Keratinocyte (primary cell): ENCODE results near the gene HIRA.

Experiments used
- EZH2 ChIP-seq: IDR thresholded peaks from one replicate; pipeline ENCODE4 v1.6.1; 2012; ENCODE audit warnings: inconsistent platforms, mild to moderate bottlenecking, low read length, moderate library complexity
- TF ChIP-seq, protein P1 (sequence below), 3 experiments: IDR thresholded peaks in 1 of 3; conservative IDR thresholded peaks in 1 of 3; optimal IDR thresholded peaks in 1 of 3; 2 replicates in 2 of 3; 3 replicates in 1 of 3; pipeline versions ENCODE3 to v1.5.1; 2011; ENCODE audit warnings: low read length in 3 of 3, mild to moderate bottlenecking in 3 of 3, moderate library complexity in 2 of 3, control low read depth in 1 of 3, inconsistent platforms in 1 of 3; ENCODE audit not compliant: insufficient read depth in 2 of 3; ENCODE audit errors: extremely low read depth in 1 of 3

- TF ChIP-seq, protein P1, sequence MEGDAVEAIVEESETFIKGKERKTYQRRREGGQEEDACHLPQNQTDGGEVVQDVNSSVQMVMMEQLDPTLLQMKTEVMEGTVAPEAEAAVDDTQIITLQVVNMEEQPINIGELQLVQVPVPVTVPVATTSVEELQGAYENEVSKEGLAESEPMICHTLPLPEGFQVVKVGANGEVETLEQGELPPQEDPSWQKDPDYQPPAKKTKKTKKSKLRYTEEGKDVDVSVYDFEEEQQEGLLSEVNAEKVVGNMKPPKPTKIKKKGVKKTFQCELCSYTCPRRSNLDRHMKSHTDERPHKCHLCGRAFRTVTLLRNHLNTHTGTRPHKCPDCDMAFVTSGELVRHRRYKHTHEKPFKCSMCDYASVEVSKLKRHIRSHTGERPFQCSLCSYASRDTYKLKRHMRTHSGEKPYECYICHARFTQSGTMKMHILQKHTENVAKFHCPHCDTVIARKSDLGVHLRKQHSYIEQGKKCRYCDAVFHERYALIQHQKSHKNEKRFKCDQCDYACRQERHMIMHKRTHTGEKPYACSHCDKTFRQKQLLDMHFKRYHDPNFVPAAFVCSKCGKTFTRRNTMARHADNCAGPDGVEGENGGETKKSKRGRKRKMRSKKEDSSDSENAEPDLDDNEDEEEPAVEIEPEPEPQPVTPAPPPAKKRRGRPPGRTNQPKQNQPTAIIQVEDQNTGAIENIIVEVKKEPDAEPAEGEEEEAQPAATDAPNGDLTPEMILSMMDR (optimal IDR thresholded peaks at IDR 0.05 in 1 of 3, IDR thresholded peaks at IDR 0.05 in 1 of 3, conservative IDR thresholded peaks at IDR 0.05 in 1 of 3; ENCODE audit: extremely low read depth in 1 of 3, insufficient read depth in 2 of 3, low read length in 3 of 3): no peak
- no peak for TF ChIP-seq EZH2
Measured at GRCh38 chr22:19292458-19293230, 138.9 kb downstream of the HIRA start.
